Stimulated activated naive CD8-positive, alpha-beta T cell treated with anti-CD3 and anti-CD28 coated beads, Interleukin-15, Interleukin-2, amounts not matched to agents 100 U/mL and 50 U/mL, for 24 hours (primary cell): ENCODE measurements around the gene ZNF628.

ENCODE experiments used
- ATAC-seq: fragments of 150-1000 bp; cut with Tn5 transposase; one replicate; pipeline ENCODE4 v1.10.0; 2021
- DNase-seq: peaks from one replicate; pipeline ENCODE4 v3.0.0; 2021

Gene ZNF628

GRCh38 chr19:55530996-55531395, 54.6 kb downstream of the ZNF628 start:
- DNase-seq: no peak
- ATAC-seq: no peak
